Rectal smooth muscle tissue (tissue), 1 donor: ENCODE data around the gene INSYN1.
"Not testable (repeated sequence)": the region's sequence is repeated elsewhere in the genome, so short reads cannot be mapped to it uniquely, and the experiment has no call there.

Experiments
- H3K27ac ChIP-seq: one replicate; pipeline ENCODE4 v1.7.0; 2013; ENCODE audit warnings: low read depth, low read length, inconsistent platforms
- H3K27me3 ChIP-seq: one replicate; pipeline ENCODE4 v1.7.0; 2013; ENCODE audit warnings: low read length; ENCODE audit not compliant: control insufficient read depth, insufficient read depth
- H3K36me3 ChIP-seq: one replicate; pipeline ENCODE4 v1.7.0; 2013; ENCODE audit warnings: low read length; ENCODE audit not compliant: control insufficient read depth, insufficient read depth
- H3K4me1 ChIP-seq: one replicate; pipeline ENCODE4 v1.7.0; 2013; ENCODE audit warnings: low read length; ENCODE audit not compliant: control insufficient read depth, insufficient read depth
- H3K4me3 ChIP-seq: one replicate; pipeline ENCODE4 v1.7.0; 2013; ENCODE audit warnings: low read length
- H3K9ac ChIP-seq: one replicate; pipeline ENCODE4 v1.7.0; 2013; ENCODE audit warnings: low read length

Gene INSYN1

DNA sequence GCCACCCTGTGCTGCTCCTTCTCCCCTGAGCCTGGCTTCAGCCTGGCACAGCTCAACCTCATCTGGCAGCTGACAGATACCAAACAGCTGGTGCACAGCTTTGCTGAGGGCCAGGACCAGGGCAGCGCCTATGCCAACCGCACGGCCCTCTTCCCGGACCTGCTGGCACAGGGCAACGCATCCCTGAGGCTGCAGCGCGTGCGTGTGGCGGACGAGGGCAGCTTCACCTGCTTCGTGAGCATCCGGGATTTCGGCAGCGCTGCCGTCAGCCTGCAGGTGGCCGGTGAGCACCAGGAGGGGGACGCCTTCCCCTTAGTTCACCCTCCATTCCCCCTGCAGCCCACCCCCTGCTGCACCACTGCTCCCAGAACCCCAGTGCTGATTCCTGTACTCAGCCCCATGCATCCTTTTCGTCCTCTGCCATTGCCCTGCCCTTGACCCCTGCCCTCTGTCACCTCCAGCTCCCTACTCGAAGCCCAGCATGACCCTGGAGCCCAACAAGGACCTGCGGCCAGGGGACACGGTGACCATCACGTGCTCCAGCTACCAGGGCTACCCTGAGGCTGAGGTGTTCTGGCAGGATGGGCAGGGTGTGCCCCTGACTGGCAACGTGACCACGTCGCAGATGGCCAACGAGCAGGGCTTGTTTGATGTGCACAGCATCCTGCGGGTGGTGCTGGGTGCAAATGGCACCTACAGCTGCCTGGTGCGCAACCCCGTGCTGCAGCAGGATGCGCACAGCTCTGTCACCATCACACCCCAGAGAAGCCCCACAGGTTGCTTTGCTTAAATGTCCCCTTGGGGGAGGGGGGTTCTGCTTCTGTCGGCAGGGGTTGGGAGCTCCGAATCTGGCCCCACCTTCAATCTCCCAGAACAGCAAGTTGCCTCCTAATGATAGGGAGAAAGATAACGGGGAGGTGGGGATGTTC lies 50.6 kb downstream of the INSYN1 start:
- not testable (repeated sequence) for H3K27ac ChIP-seq, H3K4me3 ChIP-seq, H3K9ac ChIP-seq, H3K27me3 ChIP-seq, H3K4me1 ChIP-seq
- peaks cover 17% of the 10 kb centered on the region for H3K36me3 ChIP-seq

DNA sequence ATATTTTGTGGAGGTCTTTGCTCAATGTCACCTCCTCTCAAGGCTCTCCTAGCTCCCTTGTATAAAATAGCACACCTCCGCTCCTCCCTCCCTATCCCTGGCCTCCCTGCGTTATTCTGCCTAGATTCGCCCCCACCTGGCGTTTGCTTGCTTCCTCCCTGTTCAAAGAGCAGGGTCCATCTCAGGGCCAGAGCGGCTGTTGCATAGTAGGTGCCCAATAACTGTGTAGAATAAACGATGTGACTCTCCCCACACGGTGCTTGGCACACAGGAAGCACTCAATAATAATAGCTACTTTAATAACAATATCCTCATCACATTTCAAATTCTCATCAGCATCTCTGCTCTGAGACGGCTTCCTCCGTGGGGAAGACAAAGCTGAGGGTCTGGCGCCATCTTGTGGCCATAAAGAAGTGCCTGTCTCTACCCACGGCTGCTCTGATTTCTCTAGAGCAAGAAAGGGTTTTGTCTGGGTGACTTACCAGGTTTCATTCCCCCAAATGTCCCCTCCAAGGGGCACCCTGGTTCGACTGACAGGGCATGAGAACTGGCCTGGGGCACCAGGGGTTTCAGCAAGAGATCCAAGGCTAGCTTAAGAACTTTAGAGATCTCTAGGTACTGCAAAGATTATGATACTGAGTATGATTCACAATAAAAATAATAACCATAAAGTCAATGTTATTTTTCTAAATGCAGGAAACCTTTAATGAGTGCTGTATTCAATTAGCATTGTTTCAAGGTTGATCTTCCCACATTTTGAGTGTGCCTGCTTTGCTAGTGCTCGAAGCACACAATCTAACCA lies 52.9 kb downstream of the INSYN1 start:
- H3K4me1 ChIP-seq: peaks cover 9% of the 10 kb centered on the region
- H3K4me3 ChIP-seq: no peak overlapping the region
- H3K27ac ChIP-seq: no peak overlapping the region
- peaks cover 7% of the 10 kb centered on the region for H3K36me3 ChIP-seq
- no peaks in the 10 kb centered on the region for H3K27me3 ChIP-seq
- H3K9ac ChIP-seq: no peak overlapping the region

- H3K36me3 ChIP-seq: peaks cover 5% of the 10 kb centered on the region
- H3K4me3 ChIP-seq: no peak overlapping the region
- peaks cover 16% of the 10 kb centered on the region for H3K4me1 ChIP-seq
- H3K27ac ChIP-seq: no peak overlapping the region
- no peak overlapping the region for H3K9ac ChIP-seq
- H3K27me3 ChIP-seq: no peaks in the 10 kb centered on the region
These were observed 53.7 kb downstream of the INSYN1 start for GRCh38 chr15:73699249-73700040.

GRCh38 chr15:73697033-73697467 lies 56.1 kb downstream of the INSYN1 start:
- H3K9ac ChIP-seq: no peak overlapping the region
- H3K4me1 ChIP-seq: peaks cover 22% of the 10 kb centered on the region
- no peak overlapping the region for H3K27ac ChIP-seq

GRCh38 chr15:73696641-73697001 lies 56.5 kb downstream of the INSYN1 start:
- Histone ChIP-seq H3K36me3 (peaks cover 2% of the 10 kb centered on the region), H3K4me3 (no peak overlapping the region), H3K27ac (no peak overlapping the region), H3K27me3 (no peaks in the 10 kb centered on the region), H3K9ac (no peak overlapping the region), H3K4me1 (peaks cover 24% of the 10 kb centered on the region)

More at GRCh38 chr15:73697033-73697467, 56.1 kb downstream of the INSYN1 start:
- Histone ChIP-seq H3K4me3 (no peak overlapping the region), H3K27me3 (no peaks in the 10 kb centered on the region), H3K36me3 (peaks cover 2% of the 10 kb centered on the region)

GRCh38 chr15:73695773-73696640 lies 57.1 kb downstream of the INSYN1 start:
- peaks cover 2% of the 10 kb centered on the region for H3K36me3 ChIP-seq
- no peak overlapping the region for H3K27ac ChIP-seq
- H3K27me3 ChIP-seq: no peaks in the 10 kb centered on the region
- H3K4me3 ChIP-seq: no peak overlapping the region
- peaks cover 30% of the 10 kb centered on the region for H3K4me1 ChIP-seq
- H3K9ac ChIP-seq: no peak overlapping the region

GRCh38 chr15:73694419-73694818 lies 58.7 kb downstream of the INSYN1 start:
- Histone ChIP-seq H3K27ac (no peak overlapping the region), H3K27me3 (no peaks in the 10 kb centered on the region), H3K36me3 (peaks cover 2% of the 10 kb centered on the region), H3K9ac (no peak overlapping the region), H3K4me3 (no peak overlapping the region), H3K4me1 (peaks cover 32% of the 10 kb centered on the region)

GRCh38 chr15:73691396-73691795 lies 61.8 kb downstream of the INSYN1 start:
- Histone ChIP-seq H3K9ac (no peak overlapping the region), H3K4me1 (peaks cover 26% of the 10 kb centered on the region), H3K27me3 (no peaks in the 10 kb centered on the region), H3K27ac (no peak overlapping the region), H3K36me3 (peaks cover 2% of the 10 kb centered on the region), H3K4me3 (no peak overlapping the region)

GRCh38 chr15:73688455-73688854 lies 64.7 kb downstream of the INSYN1 start:
- no peaks in the 10 kb centered on the region for H3K36me3 ChIP-seq
- H3K9ac ChIP-seq: no peak overlapping the region
- H3K4me1 ChIP-seq: peaks cover 18% of the 10 kb centered on the region
- no peak overlapping the region for H3K4me3 ChIP-seq
- no peak overlapping the region for H3K27ac ChIP-seq
- no peaks in the 10 kb centered on the region for H3K27me3 ChIP-seq

DNA sequence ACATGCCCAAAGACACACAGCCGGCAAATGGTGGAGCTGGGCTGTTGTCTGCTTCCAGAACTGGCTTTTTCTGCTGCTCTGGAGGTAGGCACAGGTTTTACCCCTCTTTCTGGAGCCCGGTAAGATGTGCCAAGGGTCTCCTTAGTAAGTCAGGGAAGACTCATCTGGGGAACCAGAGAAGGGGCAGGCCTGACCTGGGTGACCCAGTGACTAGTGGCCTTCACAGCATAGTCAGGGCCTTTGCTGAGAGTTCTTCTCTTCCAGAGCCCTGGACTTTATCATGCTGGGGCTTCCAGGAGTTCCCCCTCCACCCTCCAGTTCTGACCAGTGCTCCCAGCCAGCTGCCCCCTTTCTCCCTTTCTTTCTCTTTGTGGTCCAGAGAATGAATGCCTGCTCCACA lies 65.8 kb downstream of the INSYN1 start:
- Histone ChIP-seq H3K27me3 (no peaks in the 10 kb centered on the region), H3K9ac (no peak overlapping the region), H3K36me3 (no peaks in the 10 kb centered on the region), H3K4me1 (peaks cover 18% of the 10 kb centered on the region), H3K27ac (no peak overlapping the region), H3K4me3 (no peak overlapping the region)

- no peaks in the 10 kb centered on the region for H3K36me3 ChIP-seq
- H3K27ac ChIP-seq: no peak overlapping the region
- no peak overlapping the region for H3K9ac ChIP-seq
- H3K27me3 ChIP-seq: no peaks in the 10 kb centered on the region
- peaks cover 18% of the 10 kb centered on the region for H3K4me1 ChIP-seq
- H3K4me3 ChIP-seq: no peak overlapping the region
These were observed 66.3 kb downstream of the INSYN1 start for GRCh38 chr15:73686781-73687256.
